GM12874 (cell line): ENCODE data around the gene APOA1.

Experiments
- CTCF ChIP-seq: IDR thresholded peaks from 2 replicates; pipeline ENCODE4 v1.5.1; 2011; ENCODE audit warnings: low read depth, mild to moderate bottlenecking, control low read depth, low read length, moderate library complexity; ENCODE audit not compliant: insufficient read depth

The APOA1 gene

GRCh38 chr11:116866804-116867455 lies 29.5 kb upstream of the APOA1 start:
- TF ChIP-seq CTCF: no peak

- TF ChIP-seq CTCF: no peak
These were observed 28.3 kb upstream of the APOA1 start for GRCh38 chr11:116865696-116866095.

- TF ChIP-seq CTCF: no peak
These were observed 27.1 kb upstream of the APOA1 start for GRCh38 chr11:116864531-116864930.

GRCh38 chr11:116862951-116863350 lies 25.5 kb upstream of the APOA1 start:
- TF ChIP-seq CTCF: no peak

GRCh38 chr11:116862185-116862584 lies 24.8 kb upstream of the APOA1 start:
- TF ChIP-seq CTCF: no peak

GRCh38 chr11:116861539-116861938 lies 24.1 kb upstream of the APOA1 start:
- TF ChIP-seq CTCF: no peak

- TF ChIP-seq CTCF: no peak
These were observed 22.9 kb upstream of the APOA1 start for GRCh38 chr11:116860303-116860702.
